Activated T-helper 17 cell treated with anti-CD3 and anti-CD28 coated beads, Interleukin-2, amount 50 U/mL, for 72 hours (primary cell): ENCODE results near the gene TYR. TPM values are rescaled to one million over a fixed set of nuclear protein-coding genes. Genes with fewer than 3 reads are reported as not detected.

Experiments used
- total RNA-seq, 2 donors: library from RNA; stranded (reverse); gene quantifications; one replicate each; pipeline ENCODE4 v1.2.3, GENCODE V29; 2022

The TYR gene
- total RNA-seq, 2 donors from 2014 or later, result not detected

Other genes starting within 250 kb of the TYR start
- not detected for gene GRM5, start 111.9 kb upstream of the TYR start, total RNA-seq